Uterus (tissue), 4 donors: ENCODE data around the gene CCL17. TPM values are rescaled to one million over a fixed set of nuclear protein-coding genes. Genes with fewer than 3 reads are reported as not detected.

Source experiments
- DNase-seq, 2 donors: peaks; one replicate each; pipeline ENCODE4 v3.0.0-alpha.2; 2019 to 2020
- H3K27ac ChIP-seq, 2 donors: fragments of 200-600 bp; sonication (generic); 1 replicate in 1 of 2; 2 replicates in 1 of 2; pipeline ENCODE4 v1.5.1; 2016 to 2018
- H3K27me3 ChIP-seq, 2 donors: fragments of 200-600 bp; sonication (generic); one replicate each; pipeline ENCODE4 v1.5.1; 2018 to 2019; ENCODE audit warnings: control low read depth in 1 of 2
- H3K36me3 ChIP-seq, 2 donors: fragments of 200-600 bp; sonication (generic); one replicate each; pipeline ENCODE4 v1.5.1; 2019; ENCODE audit warnings: control low read depth in 1 of 2
- H3K4me1 ChIP-seq, 2 donors: fragments of 200-600 bp; sonication (generic); one replicate each; pipeline ENCODE4 v1.5.1; 2018 to 2019; ENCODE audit warnings: control low read depth in 1 of 2
- H3K4me3 ChIP-seq, 2 donors: fragments of 200-600 bp; sonication (generic); 1 replicate in 1 of 2; 2 replicates in 1 of 2; pipeline ENCODE4 v1.5.1; 2018 to 2019; ENCODE audit warnings: mild to moderate bottlenecking in 1 of 2
- H3K9me3 ChIP-seq, 2 donors: fragments of 200-600 bp; sonication (generic); one replicate each; pipeline ENCODE4 v1.5.1; 2019; ENCODE audit warnings: control low read depth in 1 of 2
- CTCF ChIP-seq, 4 experiments: fragments of 200-600 bp in 2 of 4; fragments of 450-650 bp in 2 of 4; sonication (generic) in 2 of 4; IDR thresholded peaks; one replicate each; pipeline ENCODE4 v1.5.1; 2016 to 2019; ENCODE audit warnings: antibody characterized with exemption in 4 of 4, mild to moderate bottlenecking in 2 of 4, moderate library complexity in 1 of 4
- POLR2A ChIP-seq, 2 donors: fragments of 450-650 bp; IDR thresholded peaks; one replicate each; pipeline ENCODE4 v1.6.1; 2016; ENCODE audit warnings: antibody characterized with exemption in 2 of 2, mild to moderate bottlenecking in 1 of 2, moderate library complexity in 1 of 2
- intact Hi-C: fragments of 100-400 bp; cut with DNase I; formaldehyde crosslinking; loops from one replicate; pipeline ENCODE4 v1.15.1; 2023; ENCODE audit warnings: low total_unique reads
- total RNA-seq, 4 donors: library from RNA; depleted of rRNA in 3 of 4; stranded (reverse); fragments of >200 nt in 3 of 4; gene quantifications; one replicate each; pipeline versions ENCODE4 v1.1.0 to v1.2.4, GENCODE V29; 2014 to 2023
- donor health status: DM: yes; HTN: yes; CAD: no.

CCL17 gene
- total RNA-seq, 4 donors from 2014 or later, result not detected

GRCh38 chr16:57384248-57385070 lies 20.1 kb upstream of the CCL17 start:
- Histone ChIP-seq H3K36me3 (no peaks in the 10 kb centered on the region), H3K4me1 (no peaks in the 10 kb centered on the region), H3K4me3 (no peak overlapping the region), H3K27me3 (no peaks in the 10 kb centered on the region), H3K9me3 (no peaks in the 10 kb centered on the region), H3K27ac (peak overlapping the region; percentile 23 to 31)
- TF ChIP-seq POLR2A (IDR thresholded peaks at IDR 0.05), result no peak
- no peak for TF ChIP-seq CTCF (IDR thresholded peaks at IDR 0.05)
- DNase-seq, result no peak
- intact Hi-C loops, result no loop called here

DNA sequence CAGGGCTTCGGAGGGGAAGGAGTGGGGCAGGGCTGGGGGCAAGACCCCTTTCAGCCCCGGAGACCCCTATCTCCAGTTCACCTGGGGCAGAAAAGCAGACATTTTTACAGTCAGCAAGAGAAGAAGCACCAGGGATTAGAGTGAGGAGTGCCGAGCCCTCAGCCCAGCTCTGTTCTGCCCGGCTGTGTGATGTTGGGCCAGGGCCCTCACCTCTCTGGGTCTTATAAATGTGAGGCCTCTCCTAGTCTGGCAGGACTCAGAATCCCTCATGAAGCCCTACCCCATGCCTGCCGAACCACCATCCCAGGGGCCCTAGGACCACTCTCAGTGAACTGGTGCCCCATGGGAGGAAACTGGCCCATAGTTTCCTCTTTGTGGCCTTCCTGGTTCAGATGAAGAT lies 19.5 kb upstream of the CCL17 start:
- Histone ChIP-seq H3K36me3 (no peaks in the 10 kb centered on the region), H3K27me3 (no peaks in the 10 kb centered on the region), H3K27ac (no peak overlapping the region), H3K9me3 (no peaks in the 10 kb centered on the region), H3K4me1 (no peaks in the 10 kb centered on the region), H3K4me3 (no peak overlapping the region)
- TF ChIP-seq CTCF (IDR thresholded peaks at IDR 0.05) (no peak), POLR2A (IDR thresholded peaks at IDR 0.05) (no peak)
- intact Hi-C loops, result no loop called here
- DNase-seq, result no peak

GRCh38 chr16:57386381-57386951 lies 18.1 kb upstream of the CCL17 start:
- no peaks in the 10 kb centered on the region for H3K9me3 ChIP-seq
- no peaks in the 10 kb centered on the region for H3K27me3 ChIP-seq
- no peaks in the 10 kb centered on the region for H3K36me3 ChIP-seq
- no peak for DNase-seq
- no peak for TF ChIP-seq POLR2A (IDR thresholded peaks at IDR 0.05)
- no peak for TF ChIP-seq CTCF (IDR thresholded peaks at IDR 0.05)
- H3K4me3 ChIP-seq, result no peak overlapping the region
- no peaks in the 10 kb centered on the region for H3K4me1 ChIP-seq
- peak overlapping the region in 1 of 2 donors; percentile 18 for H3K27ac ChIP-seq
- intact Hi-C loops, result no loop called here

DNA sequence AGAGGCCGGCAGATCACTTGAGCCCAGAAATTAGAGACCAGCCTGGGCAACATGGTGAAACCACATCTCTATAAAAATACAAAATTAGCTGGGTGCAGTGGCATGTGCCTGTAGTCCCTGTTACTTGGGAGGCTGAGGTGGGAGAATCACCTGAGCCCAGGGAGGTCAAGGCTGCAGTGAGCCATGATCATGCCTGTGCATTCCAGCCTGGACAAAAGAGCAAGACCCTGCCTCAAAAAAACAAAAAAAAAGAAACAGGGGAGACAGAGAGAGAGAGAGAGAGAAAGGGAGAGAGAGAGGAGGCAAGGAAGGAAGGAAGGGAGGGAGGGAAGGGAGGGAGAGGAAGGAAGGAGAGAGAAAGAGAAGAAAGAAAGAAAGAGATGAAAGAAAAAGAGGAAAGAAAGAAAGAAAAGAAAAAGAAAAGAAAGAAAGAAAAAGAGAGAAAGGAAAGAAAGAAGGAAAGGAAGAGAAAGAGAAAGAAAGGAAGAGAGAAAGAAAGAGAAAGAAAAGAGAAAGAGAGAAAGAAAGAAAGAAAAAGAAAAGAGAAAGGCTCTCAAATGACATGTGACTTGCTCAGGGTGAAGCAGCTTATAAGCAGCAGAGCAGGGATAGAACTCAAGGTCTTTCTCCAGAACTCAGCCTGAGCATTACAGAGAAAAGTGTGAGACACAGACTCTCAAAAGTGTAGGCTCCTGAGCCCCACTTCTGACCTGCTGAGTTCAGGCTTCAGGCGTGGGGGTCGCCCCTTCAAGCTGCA lies 16.8 kb upstream of the CCL17 start:
- Histone ChIP-seq H3K9me3 (no peaks in the 10 kb centered on the region), H3K4me1 (no peaks in the 10 kb centered on the region), H3K36me3 (no peaks in the 10 kb centered on the region), H3K4me3 (no peak overlapping the region), H3K27me3 (no peaks in the 10 kb centered on the region), H3K27ac (no peak overlapping the region)
- TF ChIP-seq POLR2A (IDR thresholded peaks at IDR 0.05) (no peak), CTCF (IDR thresholded peaks at IDR 0.05) (no peak)
- intact Hi-C loops, result no loop called here
- DNase-seq, result no peak
